ENCODE measurements around the gene IQCN. TPM values are rescaled to one million over a fixed set of nuclear protein-coding genes. Genes with fewer than 3 reads are reported as not detected.

The IQCN gene
- total RNA-seq, 4 donors from 2014 or later: 0.20 to 0.61 (median 0.39) TPM

DNA sequence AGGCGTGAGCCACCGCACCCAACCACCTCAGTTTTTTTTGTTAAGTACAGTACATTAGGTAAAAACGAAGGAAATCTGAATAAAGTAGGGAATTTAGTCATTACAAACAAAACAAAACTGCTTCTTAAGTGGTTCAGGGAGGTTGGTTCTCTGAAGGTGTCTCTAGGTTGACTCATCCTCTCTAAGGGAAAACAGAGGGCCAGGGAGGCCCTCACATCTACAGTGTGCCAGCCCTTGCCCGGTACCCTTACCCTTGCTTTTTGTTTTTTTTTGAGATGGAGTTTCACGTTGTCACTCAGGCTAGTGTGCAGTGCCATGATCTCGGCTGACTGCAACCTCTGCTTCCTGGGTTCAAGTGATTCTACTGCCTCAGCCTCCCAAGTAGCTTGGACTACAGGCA lies 24.3 kb upstream of the IQCN start:
- intact Hi-C loops (cut with DNase I; ENCODE audit: low total_unique reads): no loop called here
- Histone ChIP-seq H3K27ac (peak overlapping the region; percentile 38 to 99 (median 90)), H3K9me3 (no peaks in the 10 kb centered on the region), H3K4me3 (no peak overlapping the region), H3K4me1 (peaks cover 16 to 27% of the 10 kb centered on the region in 2 donors), H3K36me3 (no peaks in the 10 kb centered on the region), H3K27me3 (no peaks in the 10 kb centered on the region)
- in situ Hi-C loops (cut with MboI; ENCODE audit: low sequenced_read_pairs in 4 of 4): no loop called here
- TF ChIP-seq POLR2A (IDR thresholded peaks at IDR 0.05): no peak
- TF ChIP-seq CTCF (IDR thresholded peaks at IDR 0.05 in 4 of 5, conservative IDR thresholded peaks at IDR 0.05 in 1 of 5): no peak
- DNase-seq (no peak), ATAC-seq (no peak)

DNA sequence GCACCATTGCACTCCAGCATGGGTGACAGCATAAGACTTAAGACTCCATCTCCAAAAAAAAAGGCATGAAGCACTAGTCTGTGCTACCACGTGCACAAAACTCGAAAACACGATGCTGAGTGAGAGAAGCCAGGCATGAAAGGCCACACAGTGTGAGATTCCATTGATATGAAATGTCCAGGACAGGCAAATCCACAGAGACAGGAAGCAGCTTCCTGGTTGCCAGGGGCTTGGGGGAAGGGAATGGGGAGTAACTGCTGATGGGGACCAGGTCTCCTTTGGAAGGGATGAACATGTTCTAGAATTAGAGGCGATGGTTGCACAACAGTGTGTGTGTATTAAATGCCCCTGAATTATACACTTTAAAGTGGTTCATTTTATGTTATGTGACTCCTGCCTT lies 23.1 kb upstream of the IQCN start:
- peak overlapping the region in 3 of 4 donors; percentile 17 to 99 (median 33) for H3K27ac ChIP-seq

DNA sequence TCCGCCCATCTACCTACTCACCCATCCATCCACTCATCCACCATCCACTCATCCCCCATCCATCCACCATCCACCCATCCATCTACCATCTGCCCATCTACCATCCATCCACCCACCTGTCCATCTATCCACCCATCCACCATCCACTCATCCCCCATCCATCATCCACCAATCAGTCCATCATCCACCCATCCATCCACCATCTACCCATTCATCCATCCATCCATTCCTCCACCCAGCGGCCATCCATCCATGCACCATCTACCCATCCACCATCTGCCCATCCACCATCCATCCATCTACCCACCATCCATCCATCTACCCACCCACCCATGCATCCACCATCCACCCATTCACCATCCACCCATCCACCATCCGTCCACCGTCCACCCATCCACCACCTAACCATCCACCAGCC lies 20.8 kb upstream of the IQCN start:
- Histone ChIP-seq H3K36me3 (no peaks in the 10 kb centered on the region), H3K4me1 (peaks cover 5 to 9% of the 10 kb centered on the region in 2 donors), H3K9me3 (no peaks in the 10 kb centered on the region), H3K27ac (no peak overlapping the region), H3K4me3 (no peak overlapping the region), H3K27me3 (no peaks in the 10 kb centered on the region)
- DNase-seq (no peak), ATAC-seq (no peak)
- intact Hi-C loops (cut with DNase I; ENCODE audit: low total_unique reads): no loop called here
- in situ Hi-C loops (cut with MboI; ENCODE audit: low sequenced_read_pairs in 4 of 4): no loop called here
- no peak for TF ChIP-seq CTCF (IDR thresholded peaks at IDR 0.05 in 4 of 5, conservative IDR thresholded peaks at IDR 0.05 in 1 of 5)
- no peak for TF ChIP-seq POLR2A (IDR thresholded peaks at IDR 0.05)

More for the DNA sequence above, 23.1 kb upstream of the IQCN start:
- H3K27me3 ChIP-seq: no peaks in the 10 kb centered on the region
- in situ Hi-C loops (cut with MboI; ENCODE audit: low sequenced_read_pairs in 4 of 4): no loop called here
- DNase-seq: no peak
- TF ChIP-seq POLR2A (IDR thresholded peaks at IDR 0.05) (no peak), CTCF (IDR thresholded peaks at IDR 0.05 in 4 of 5, conservative IDR thresholded peaks at IDR 0.05 in 1 of 5) (no peak)
- H3K9me3 ChIP-seq: no peaks in the 10 kb centered on the region
- no peak for ATAC-seq
- H3K4me1 ChIP-seq: peaks cover 14 to 22% of the 10 kb centered on the region in 2 donors
- intact Hi-C loops (cut with DNase I; ENCODE audit: low total_unique reads): no loop called here
- H3K4me3 ChIP-seq: no peak overlapping the region
- H3K36me3 ChIP-seq: no peaks in the 10 kb centered on the region

DNA sequence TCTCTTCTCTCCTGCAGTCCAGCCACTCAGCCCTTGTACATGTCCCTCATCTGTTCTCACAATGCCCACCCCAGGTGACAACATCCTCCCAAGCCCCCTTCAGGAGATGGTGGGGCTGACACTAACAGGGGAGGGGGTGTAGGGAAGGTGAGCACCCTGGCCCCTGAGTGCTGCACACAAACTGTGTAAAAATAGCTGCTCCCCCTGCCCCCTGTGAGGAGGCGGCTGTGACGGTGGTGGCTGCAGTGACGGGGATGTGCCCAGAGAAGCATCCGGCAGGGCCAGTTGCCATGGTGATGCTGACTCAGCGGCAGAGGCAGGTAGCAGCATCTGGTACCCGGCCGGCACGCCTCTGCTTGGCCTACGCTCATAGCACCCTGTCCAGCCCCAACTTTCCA lies 20.2 kb upstream of the IQCN start:
- ATAC-seq (no peak), DNase-seq (no peak)
- in situ Hi-C loops (cut with MboI; ENCODE audit: low sequenced_read_pairs in 4 of 4): no loop called here
- TF ChIP-seq POLR2A (IDR thresholded peaks at IDR 0.05) (no peak), CTCF (IDR thresholded peaks at IDR 0.05 in 4 of 5, conservative IDR thresholded peaks at IDR 0.05 in 1 of 5) (no peak)
- Histone ChIP-seq H3K9me3 (no peaks in the 10 kb centered on the region), H3K4me3 (no peak overlapping the region), H3K4me1 (peaks cover 5 to 9% of the 10 kb centered on the region in 2 donors), H3K27me3 (no peaks in the 10 kb centered on the region), H3K36me3 (no peaks in the 10 kb centered on the region), H3K27ac (peak overlapping the region in 3 of 4 donors; percentile 86 to 94 (median 92))
- intact Hi-C loops (cut with DNase I; ENCODE audit: low total_unique reads): no loop called here

Data from gastrocnemius medialis (tissue), 4 donors.